GM18907 (cell line): ENCODE results near the gene ITGB5.
"Not testable (repeated sequence)": the region's sequence is repeated elsewhere in the genome, so short reads cannot be mapped to it uniquely, and the experiment has no call there.

Experiments used
- ATAC-seq: cut with Tn5 transposase; IDR thresholded peaks from one replicate; pipeline ENCODE4 v1.9.1; 2021; ENCODE audit warnings: mild to moderate bottlenecking, moderate library complexity; ENCODE audit not compliant: unreplicated experiment

Gene ITGB5

GRCh38 chr3:124791639-124792151, 95.5 kb downstream of the ITGB5 start:
- no peak for ATAC-seq

GRCh38 chr3:124791142-124791541, 96.0 kb downstream of the ITGB5 start:
- no peak for ATAC-seq

GRCh38 chr3:124789103-124789502, 98.1 kb downstream of the ITGB5 start:
- ATAC-seq = not testable (repeated sequence)

GRCh38 chr3:124788254-124788745, 98.9 kb downstream of the ITGB5 start:
- ATAC-seq = no peak

- ATAC-seq = no peak
Measured at GRCh38 chr3:124787476-124788195, 99.5 kb downstream of the ITGB5 start.

GRCh38 chr3:124786511-124787241, 100.5 kb downstream of the ITGB5 start:
- ATAC-seq = no peak

GRCh38 chr3:124785973-124786372, 101.2 kb downstream of the ITGB5 start:
- no peak for ATAC-seq

GRCh38 chr3:124784686-124785382, 102.3 kb downstream of the ITGB5 start:
- ATAC-seq = peak; percentile 65

GRCh38 chr3:124783696-124784095, 103.5 kb downstream of the ITGB5 start:
- no peak for ATAC-seq

- not testable (repeated sequence) for ATAC-seq
Measured at GRCh38 chr3:124782377-124782712, 104.8 kb downstream of the ITGB5 start.

- ATAC-seq = no peak
Measured at GRCh38 chr3:124781476-124782376, 105.4 kb downstream of the ITGB5 start.

- no peak for ATAC-seq
Measured at GRCh38 chr3:124780761-124781475, 106.2 kb downstream of the ITGB5 start.

GRCh38 chr3:124780356-124780755, 106.8 kb downstream of the ITGB5 start:
- ATAC-seq = no peak

- ATAC-seq = no peak
Measured at GRCh38 chr3:124779751-124780191, 107.4 kb downstream of the ITGB5 start.

- ATAC-seq = no peak
Measured at GRCh38 chr3:124779116-124779515, 108.0 kb downstream of the ITGB5 start.

- ATAC-seq = no peak
Measured at GRCh38 chr3:124777762-124778470, 109.2 kb downstream of the ITGB5 start.

- ATAC-seq = no peak
Measured at GRCh38 chr3:124776856-124777255, 110.3 kb downstream of the ITGB5 start.

- ATAC-seq = no peak
Measured at GRCh38 chr3:124775877-124776276, 111.3 kb downstream of the ITGB5 start.

- no peak for ATAC-seq
Measured at GRCh38 chr3:124774841-124775402, 112.2 kb downstream of the ITGB5 start.
